Mucosa of descending colon (tissue), 3 donors: ENCODE results near the gene MS4A15. TPM values are rescaled to one million over a fixed set of nuclear protein-coding genes. Genes with fewer than 3 reads are reported as not detected.
A peak's percentile ranks its signal among the peaks of the same experiment; 100 is the strongest.
"Not testable (repeated sequence)": the region's sequence is repeated elsewhere in the genome, so short reads cannot be mapped to it uniquely, and the experiment has no call there.

Source experiments
- ATAC-seq: fragments of 200-7000 bp; cut with Tn5 transposase; one replicate; pipeline ENCODE4 v1.9.1; 2020; ENCODE audit warnings: mild to moderate bottlenecking, moderate library complexity
- DNase-seq, 3 donors: peaks; one replicate each; pipeline ENCODE4 v3.0.0-alpha.2; 2020
- H3K36me3 ChIP-seq: fragments of 200-600 bp; one replicate; pipeline ENCODE4 v1.8.0; 2021; ENCODE audit warnings: low read depth, mild to moderate bottlenecking
- H3K4me1 ChIP-seq: fragments of 200-600 bp; one replicate; pipeline ENCODE4 v1.8.0; 2021; ENCODE audit warnings: low read depth, mild to moderate bottlenecking
- H3K4me3 ChIP-seq: fragments of 200-600 bp; one replicate; pipeline ENCODE4 v1.8.0; 2021; ENCODE audit warnings: mild to moderate bottlenecking
- H3K9me3 ChIP-seq: fragments of 200-600 bp; one replicate; pipeline ENCODE4 v1.8.0; 2021; ENCODE audit warnings: mild to moderate bottlenecking
- intact Hi-C, 2 donors: fragments of 100-400 bp; cut with DNase I in 1 of 2; cut with micrococcal nuclease in 1 of 2; formaldehyde crosslinking; loops; one replicate each; pipeline versions ENCODE4 v1.11.0 to v1.11.1; 2022; cut with DNase I, micrococcal nuclease
- long read RNA-seq, 2 donors: library from polyadenylated mRNA; unstranded; transcript quantifications; one replicate each; pipeline ENCODE4 v2.0.0, GENCODE V29; 2019 to 2021
- total RNA-seq, 3 donors: library from RNA; stranded (reverse); fragmentation: NEBNext Ultra II Directional in 2 of 3; extraction: Animal tissue kit (Norgen Biotek cat#: 25700) in 2 of 3; gene quantifications; one replicate each; pipeline versions ENCODE4 v1.2.1 to v1.2.4, GENCODE V29; 2021 to 2023
- TF ChIP-seq, protein P1 (sequence below): fragments of 200-600 bp; IDR thresholded peaks from one replicate; pipeline ENCODE4 v1.8.0; 2022; ENCODE audit warnings: antibody characterized with exemption, mild to moderate bottlenecking
- donor health status: DM: no; HTN: no; CAD: no; lungs with moderate emphysema.
- donor health status: DM: no; HTN: no; CAD: no.
- donor health status: DM: no; HTN: yes; CAD: no.

Gene MS4A15, protein sequence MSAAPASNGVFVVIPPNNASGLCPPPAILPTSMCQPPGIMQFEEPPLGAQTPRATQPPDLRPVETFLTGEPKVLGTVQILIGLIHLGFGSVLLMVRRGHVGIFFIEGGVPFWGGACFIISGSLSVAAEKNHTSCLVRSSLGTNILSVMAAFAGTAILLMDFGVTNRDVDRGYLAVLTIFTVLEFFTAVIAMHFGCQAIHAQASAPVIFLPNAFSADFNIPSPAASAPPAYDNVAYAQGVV
- total RNA-seq, result under 1 TPM in 1 of 3 donors, not detected in 2; 0.38 TPM
- long read RNA-seq, donor 1, result 0 reads
- long read RNA-seq, donor 2, result 0 reads

DNA sequence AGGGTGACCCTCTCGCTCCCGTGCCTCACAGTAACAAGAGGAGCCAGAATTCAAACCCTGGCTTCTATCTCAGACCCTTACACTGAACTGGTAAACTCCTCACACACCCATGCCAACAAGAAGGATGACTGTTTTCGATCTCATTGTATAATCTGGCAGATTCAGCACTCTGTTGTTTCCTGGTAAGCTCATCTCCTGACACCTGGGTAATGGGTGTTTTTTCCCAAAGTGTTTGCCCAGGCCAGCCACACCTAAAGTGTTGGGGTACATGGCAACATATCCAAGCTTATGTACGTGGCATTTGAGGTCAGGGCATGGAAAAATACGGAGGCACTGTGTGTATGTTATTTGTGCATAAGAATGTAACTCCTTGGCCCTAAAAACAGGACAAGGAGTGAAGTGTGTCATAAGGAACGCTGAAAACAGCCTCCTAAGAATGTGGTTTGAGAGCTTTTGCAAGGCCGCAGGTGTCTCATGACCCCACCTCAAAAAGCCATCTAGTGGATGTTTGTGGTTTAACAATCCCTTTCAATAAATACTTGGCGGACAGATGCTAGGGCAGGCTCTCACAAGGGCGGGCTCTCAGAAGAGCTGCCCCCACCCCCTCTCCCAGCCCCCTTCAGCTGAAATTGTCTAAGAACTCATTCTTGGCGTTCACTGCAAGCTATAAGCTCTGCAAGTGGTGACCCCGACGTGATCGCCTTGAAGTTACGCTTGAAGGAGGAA lies at the start of gene MS4A15:
Gene MS4A15 (plus strand): TSS at position 561 of the 726 bp plus-strand sequence. CDS start 6,867 bp downstream, outside the sequence.
- ATAC-seq (peak; percentile 64), DNase-seq (peak in 1 of 3 donors; percentile 28)
- Histone ChIP-seq H3K4me1 (no peaks in the 10 kb centered on the region), H3K4me3 (no peak within 1 kb of the TSS), H3K36me3 (no peaks in the 10 kb centered on the region), H3K9me3 (no peaks in the 10 kb centered on the region)
- TF ChIP-seq, protein P1, sequence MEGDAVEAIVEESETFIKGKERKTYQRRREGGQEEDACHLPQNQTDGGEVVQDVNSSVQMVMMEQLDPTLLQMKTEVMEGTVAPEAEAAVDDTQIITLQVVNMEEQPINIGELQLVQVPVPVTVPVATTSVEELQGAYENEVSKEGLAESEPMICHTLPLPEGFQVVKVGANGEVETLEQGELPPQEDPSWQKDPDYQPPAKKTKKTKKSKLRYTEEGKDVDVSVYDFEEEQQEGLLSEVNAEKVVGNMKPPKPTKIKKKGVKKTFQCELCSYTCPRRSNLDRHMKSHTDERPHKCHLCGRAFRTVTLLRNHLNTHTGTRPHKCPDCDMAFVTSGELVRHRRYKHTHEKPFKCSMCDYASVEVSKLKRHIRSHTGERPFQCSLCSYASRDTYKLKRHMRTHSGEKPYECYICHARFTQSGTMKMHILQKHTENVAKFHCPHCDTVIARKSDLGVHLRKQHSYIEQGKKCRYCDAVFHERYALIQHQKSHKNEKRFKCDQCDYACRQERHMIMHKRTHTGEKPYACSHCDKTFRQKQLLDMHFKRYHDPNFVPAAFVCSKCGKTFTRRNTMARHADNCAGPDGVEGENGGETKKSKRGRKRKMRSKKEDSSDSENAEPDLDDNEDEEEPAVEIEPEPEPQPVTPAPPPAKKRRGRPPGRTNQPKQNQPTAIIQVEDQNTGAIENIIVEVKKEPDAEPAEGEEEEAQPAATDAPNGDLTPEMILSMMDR, result no peak
- intact Hi-C loops, result loop anchor here in 1 of 2 donors (2.0 kb wide), 1 partner anchor 56 kb away; no protein-coding TSS in a partner anchor

DNA sequence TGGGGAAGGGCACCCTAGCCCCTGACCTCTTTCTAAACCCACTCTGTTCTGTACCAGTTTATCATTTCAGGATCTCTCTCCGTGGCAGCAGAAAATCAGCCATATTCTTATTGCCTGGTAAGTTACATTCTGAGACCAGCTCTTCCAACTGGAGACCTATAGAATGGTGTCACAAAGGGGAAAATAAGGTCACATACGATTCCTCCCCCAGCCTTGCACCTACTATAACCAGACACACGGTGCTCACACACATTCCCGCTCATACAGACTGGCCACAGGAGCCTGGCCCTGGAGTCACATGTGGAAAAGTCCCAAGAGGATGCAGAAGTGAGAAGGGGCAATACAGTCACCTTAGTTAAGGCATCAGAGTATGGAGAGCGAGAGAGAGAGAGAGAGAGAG lies 49.7 kb upstream of the MS4A15 start:
- ATAC-seq, result no peak
- H3K36me3 ChIP-seq, result no peaks in the 10 kb centered on the region
- no peaks in the 10 kb centered on the region for H3K9me3 ChIP-seq
- no peak for DNase-seq
- H3K4me3 ChIP-seq, result no peak overlapping the region
- H3K4me1 ChIP-seq, result peaks cover 9% of the 10 kb centered on the region
- TF ChIP-seq, protein P1, result no peak
- intact Hi-C loops, result no loop called here

DNA sequence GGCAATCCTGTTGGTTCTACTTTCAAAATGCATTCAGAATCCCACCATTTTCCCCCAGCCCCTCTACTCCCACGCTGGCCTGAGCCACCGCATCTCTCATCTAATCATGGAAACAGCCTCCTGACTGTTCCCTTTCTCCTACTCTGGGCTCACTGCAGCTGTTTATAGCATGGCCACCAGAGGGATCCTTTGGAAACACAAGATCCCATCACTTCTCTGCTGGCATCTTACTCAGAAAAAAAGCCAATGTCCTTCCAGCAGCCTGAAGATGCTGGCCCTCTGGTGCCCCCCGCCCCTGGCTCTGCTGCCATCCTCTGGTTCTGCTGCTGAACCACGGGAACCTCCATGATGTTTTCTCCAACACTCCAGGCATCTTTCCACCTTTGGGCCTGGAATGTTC lies 46.2 kb upstream of the MS4A15 start:
- DNase-seq (no peak), ATAC-seq (peak; percentile 65)
- TF ChIP-seq, protein P1, result no peak
- H3K36me3 ChIP-seq, result no peaks in the 10 kb centered on the region
- no peaks in the 10 kb centered on the region for H3K9me3 ChIP-seq
- H3K4me3 ChIP-seq, result no peak overlapping the region
- H3K4me1 ChIP-seq, result peaks cover 9% of the 10 kb centered on the region
- intact Hi-C loops, result no loop called here

DNA sequence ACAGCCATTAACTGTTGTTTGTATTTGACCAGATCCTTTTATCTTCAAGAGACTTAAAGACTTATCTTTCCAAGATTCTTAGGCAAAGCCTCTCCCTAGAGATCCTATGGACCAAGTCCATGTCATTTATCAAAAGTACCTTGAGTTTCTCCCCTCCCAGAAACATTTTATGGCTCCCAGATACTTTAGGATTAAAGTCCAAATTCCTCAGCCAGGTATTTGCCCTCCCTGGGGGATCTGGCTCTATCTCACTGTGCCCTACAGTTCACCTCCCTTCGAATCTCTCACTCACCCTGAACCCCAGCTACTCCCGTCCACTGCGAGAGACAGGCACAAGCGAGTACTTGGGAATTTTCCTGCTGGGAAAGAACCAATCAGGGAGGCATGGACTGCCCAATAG lies 45.4 kb upstream of the MS4A15 start:
- Histone ChIP-seq H3K4me1 (peaks cover 9% of the 10 kb centered on the region), H3K36me3 (no peaks in the 10 kb centered on the region), H3K9me3 (no peaks in the 10 kb centered on the region), H3K4me3 (no peak overlapping the region)
- DNase-seq (no peak), ATAC-seq (peak; percentile 51)
- TF ChIP-seq, protein P1, result no peak
- intact Hi-C loops, result no loop called here

DNA sequence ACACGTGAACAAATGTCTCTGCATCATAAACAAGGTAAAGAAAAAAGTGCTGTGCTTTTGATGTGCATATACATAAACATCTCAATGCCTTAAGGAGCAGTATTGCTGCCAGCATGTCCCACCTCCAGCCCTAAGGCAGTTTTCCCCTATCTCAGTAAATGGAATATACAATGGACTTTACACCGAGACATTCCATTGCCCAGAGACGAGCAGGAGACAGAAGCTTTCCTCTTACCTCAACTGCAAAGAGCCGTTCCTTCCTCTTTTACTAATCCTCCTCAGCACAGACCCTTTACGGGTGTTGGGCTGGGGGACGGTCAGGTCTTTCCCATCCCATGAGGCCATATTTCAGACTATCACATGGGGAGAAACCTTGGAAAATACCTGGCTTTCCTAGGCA lies 43.2 kb upstream of the MS4A15 start:
- DNase-seq, ATAC-seq, intact Hi-C loops, H3K36me3 ChIP-seq, H3K4me3 ChIP-seq, H3K9me3 ChIP-seq: not testable (repeated sequence)
- H3K4me1 ChIP-seq, result peaks cover 18% of the 10 kb centered on the region

DNA sequence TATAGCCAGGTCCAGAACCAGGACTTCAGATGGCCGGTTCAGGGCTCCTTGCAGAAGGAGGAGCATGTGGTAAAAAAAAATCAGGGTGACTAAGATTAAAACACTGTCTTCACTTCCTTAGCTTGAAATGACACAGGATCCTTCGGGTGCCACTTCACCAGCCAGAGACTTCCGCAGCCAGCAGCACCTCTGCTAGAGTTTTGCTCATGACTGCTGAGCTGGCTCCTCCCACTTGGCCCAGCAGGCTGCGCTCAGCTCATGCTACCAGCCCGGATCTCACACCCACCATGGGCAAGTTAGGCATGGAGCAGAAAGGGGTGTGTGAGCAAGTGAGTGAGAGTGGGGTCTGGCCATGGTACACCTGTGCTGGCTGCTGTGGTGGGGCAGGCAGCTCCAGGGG lies 38.7 kb upstream of the MS4A15 start:
- intact Hi-C loops, result no loop called here
- DNase-seq (peak in 1 of 3 donors; percentile 44), ATAC-seq (no peak)
- H3K9me3 ChIP-seq, result no peaks in the 10 kb centered on the region
- no peaks in the 10 kb centered on the region for H3K36me3 ChIP-seq
- TF ChIP-seq, protein P1, result no peak
- H3K4me1 ChIP-seq, result peaks cover 22% of the 10 kb centered on the region
- H3K4me3 ChIP-seq, result no peak overlapping the region
